K562 (cell line): ENCODE results near the gene KLK3. TPM values are rescaled to one million over a fixed set of nuclear protein-coding genes. Genes with fewer than 3 reads are reported as not detected.

ENCODE experiments used
- ARID4B ChIP-seq: sonication (generic); formaldehyde crosslinking; IDR thresholded peaks from 2 replicates; pipeline ENCODE4 v1.8.0; 2022; ENCODE audit warnings: mild to moderate bottlenecking, missing genetic modification reagents
- ATF1 ChIP-seq, 2 experiments: fragments of 450-650 bp in 1 of 2; IDR thresholded peaks; 2 replicates each; pipeline ENCODE4 v1.6.1; 2016; ENCODE audit warnings: missing compliant biosample characterization in 1 of 2, missing genetic modification characterization in 1 of 2
- CC2D1A ChIP-seq: fragments of 450-650 bp; IDR thresholded peaks from 2 replicates; pipeline ENCODE4 v1.6.1; 2017; ENCODE audit warnings: mild to moderate bottlenecking
- CCNT2 ChIP-seq: IDR thresholded peaks from 2 replicates; pipeline ENCODE4 v1.6.1; 2011; ENCODE audit warnings: borderline replicate concordance, low read depth, mild to moderate bottlenecking, moderate library complexity, mixed read lengths, low read length; ENCODE audit not compliant: insufficient read length; ENCODE audit errors: extremely low read depth
- CREB1 ChIP-seq, 2 experiments: sonication (generic) in 1 of 2; formaldehyde crosslinking in 1 of 2; IDR thresholded peaks; 2 replicates each; pipeline versions ENCODE4 v1.6.1 to v1.8.0; 2012 to 2022; ENCODE audit warnings: inconsistent platforms in 1 of 2, mild to moderate bottlenecking in 1 of 2, missing genetic modification reagents in 1 of 2, moderate library complexity in 1 of 2
- DDX20 ChIP-seq: fragments of 450-650 bp; IDR thresholded peaks from 2 replicates; pipeline ENCODE4 v1.6.1; 2016; ENCODE audit warnings: missing genetic modification characterization, low read depth, mild to moderate bottlenecking, missing compliant biosample characterization, moderate library complexity
- DIDO1 ChIP-seq: fragments of 450-650 bp; IDR thresholded peaks from 2 replicates; pipeline ENCODE4 v1.6.1; 2016; ENCODE audit warnings: low read depth, missing biosample characterization, missing genetic modification characterization
- KHSRP ChIP-seq: fragments of 450-650 bp; IDR thresholded peaks from 2 replicates; pipeline ENCODE4 v1.6.1; 2017
- LCOR ChIP-seq: sonication (generic); formaldehyde crosslinking; IDR thresholded peaks from 2 replicates; pipeline ENCODE4 v1.8.0; 2022; ENCODE audit warnings: mild to moderate bottlenecking, missing genetic modification reagents
- MTF1 ChIP-seq: fragments of 250-450 bp; sonication (Bioruptor Pico); IDR thresholded peaks from 2 replicates; pipeline ENCODE4 v1.9.0; 2021; ENCODE audit warnings: moderate library complexity, mild to moderate bottlenecking, inconsistent platforms, borderline replicate concordance
- NELFE ChIP-seq: IDR thresholded peaks from 2 replicates; pipeline ENCODE4 v1.6.1; 2011; ENCODE audit warnings: mild to moderate bottlenecking; ENCODE audit not compliant: insufficient read depth, insufficient read length
- NFE2L1 ChIP-seq: fragments of 450-650 bp; IDR thresholded peaks from 2 replicates; pipeline ENCODE4 v1.6.1; 2016; ENCODE audit warnings: missing genetic modification characterization, low read depth, mild to moderate bottlenecking, missing compliant biosample characterization, moderate library complexity, borderline replicate concordance
- PML ChIP-seq: IDR thresholded peaks from 2 replicates; pipeline ENCODE4 v1.6.1; 2012; ENCODE audit warnings: low read length, inconsistent platforms
- POLR3A ChIP-seq: IDR thresholded peaks from 2 replicates; pipeline ENCODE4 v1.6.1; 2011; ENCODE audit warnings: borderline replicate concordance, mild to moderate bottlenecking, moderate library complexity; ENCODE audit not compliant: insufficient read length, insufficient read depth; ENCODE audit errors: extremely low read depth
- SLC30A9 ChIP-seq: fragments of 250-450 bp; sonication (Bioruptor Pico); IDR thresholded peaks from 2 replicates; pipeline ENCODE4 v1.8.0; 2022; ENCODE audit warnings: mild to moderate bottlenecking, moderate library complexity
- TCFL5 ChIP-seq: fragments of 250-450 bp; sonication (Bioruptor Pico); conservative IDR thresholded peaks from 2 replicates; pipeline ENCODE4 v1.6.1; 2021; ENCODE audit warnings: mild to moderate bottlenecking, moderate library complexity, matching md5 sums
- ZMIZ1 ChIP-seq, 2 experiments: fragments of 150-350 bp in 1 of 2; IDR thresholded peaks; 2 replicates each; pipeline ENCODE4 v1.6.1; 2012 to 2016; ENCODE audit warnings: low read depth in 2 of 2, low read length in 2 of 2, mild to moderate bottlenecking in 1 of 2, moderate library complexity in 1 of 2
- ZNF507 ChIP-seq: conservative IDR thresholded peaks from 2 replicates; pipeline ENCODE4 v1.6.1; 2017; ENCODE audit warnings: missing genetic modification characterization, missing compliant biosample characterization
- ZNF561 ChIP-seq: fragments of 450-650 bp; formaldehyde crosslinking; conservative IDR thresholded peaks from 2 replicates; pipeline ENCODE4 v1.4.0; 2020; ENCODE audit warnings: mild to moderate bottlenecking, moderate library complexity
- ZNF57 ChIP-seq: fragments of 450-650 bp; formaldehyde crosslinking; IDR thresholded peaks from 2 replicates; pipeline ENCODE4 v1.4.0; 2020; ENCODE audit warnings: mild to moderate bottlenecking, moderate library complexity
- polyA plus RNA-seq, 8 experiments: library from polyadenylated mRNA; depleted of rRNA in 4 of 8; stranded (reverse) in 5 of 8; unstranded in 3 of 8; fragments of >200 nt; fragmentation: Nextera tagmentation in 2 of 8; fragmentation: Illumina TruSeq in 1 of 8; extraction: Ambion mirVana in 2 of 8; extraction: Trizol in 1 of 8; gene quantifications; 2 replicates each; pipeline versions ENCODE4 v1.2.1 to v1.2.3, GENCODE V29; 2011 to 2014; ENCODE audit warnings: inconsistent platforms in 1 of 8, missing spikeins in 1 of 8
- total RNA-seq, 7 experiments: library from RNA; depleted of rRNA in 6 of 7; stranded (reverse); fragments of >200 nt in 6 of 7; fragmentation: Illumina TruSeq in 2 of 7; extraction: Trizol in 2 of 7; gene quantifications; 2 replicates each; pipeline versions ENCODE4 v1.2.1 to v1.2.3, GENCODE V29; 2011 to 2021; ENCODE audit warnings: low replicate concordance in 1 of 7

KLK3 gene
- total and polyA plus RNA-seq, 9 of the 15 experiments (the other 6 are each of a cell fraction or from before 2014, with no cell fraction given) = not detected

GRCh38 chr19:50893047-50893736, 38.5 kb downstream of the KLK3 start (continued):
- no peak for TF ChIP-seq TCFL5
- peak; percentile 94 for TF ChIP-seq CREB1 (IDR thresholded peaks at IDR 0.05)
- peak; percentile 94 for TF ChIP-seq CREB1 (CRISPR knock-in tag; IDR thresholded peaks at IDR 0.05)
- TF ChIP-seq ZNF57 (CRISPR knock-in tag) = no peak
- TF ChIP-seq ZMIZ1 (IDR thresholded peaks at IDR 0.05; ENCODE audit: low read depth in 2 of 2, low read length in 2 of 2) = no peak
- no peak for TF ChIP-seq ZNF507
- no peak for TF ChIP-seq LCOR (CRISPR knock-in tag)
- TF ChIP-seq KHSRP = 0 out of 2 replicates have a peak, but pooled peaks have one; percentile 28
- no peak for TF ChIP-seq ZNF561 (CRISPR knock-in tag)
- no peak for TF ChIP-seq POLR3A
- no peak for TF ChIP-seq NFE2L1 (tag)
- no peak for TF ChIP-seq DIDO1
- no peak for TF ChIP-seq NELFE
- no peak for TF ChIP-seq DDX20 (tag)
- no peak for TF ChIP-seq ARID4B (CRISPR knock-in tag)
- no peak for TF ChIP-seq CCNT2
- TF ChIP-seq CC2D1A = no peak
- TF ChIP-seq ATF1 (CRISPR knock-in tag; IDR thresholded peaks at IDR 0.05) = peak; percentile 66
- TF ChIP-seq ATF1 (tag; IDR thresholded peaks at IDR 0.05) = peak; percentile 83
- no peak for TF ChIP-seq MTF1 (CRISPR knock-in tag)
- TF ChIP-seq SLC30A9 (CRISPR knock-in tag) = no peak
- no peak for TF ChIP-seq PML
